GM19397 (cell line): ENCODE results near the gene TGOLN2.

ENCODE experiments used
- ATAC-seq: cut with Tn5 transposase; IDR thresholded peaks from one replicate; pipeline ENCODE4 v1.9.1; 2021; ENCODE audit warnings: mild to moderate bottlenecking, moderate library complexity; ENCODE audit not compliant: unreplicated experiment

The TGOLN2 gene

GRCh38 chr2:85309699-85310321 lies 18.0 kb downstream of the TGOLN2 start:
- ATAC-seq, result no peak

- no peak for ATAC-seq
Measured at GRCh38 chr2:85308896-85309555, 18.8 kb downstream of the TGOLN2 start.

- no peak for ATAC-seq
Measured at GRCh38 chr2:85308201-85308600, 19.6 kb downstream of the TGOLN2 start.

- ATAC-seq, result no peak
Measured at GRCh38 chr2:85307527-85307897, 20.3 kb downstream of the TGOLN2 start.

GRCh38 chr2:85303780-85304531 lies 23.8 kb downstream of the TGOLN2 start:
- ATAC-seq, result no peak

- no peak for ATAC-seq
Measured at GRCh38 chr2:85302121-85302520, 25.7 kb downstream of the TGOLN2 start.

- no peak for ATAC-seq
Measured at GRCh38 chr2:85291425-85292023, 36.3 kb downstream of the TGOLN2 start.

- ATAC-seq, result no peak
Measured at GRCh38 chr2:85288244-85288725, 39.5 kb downstream of the TGOLN2 start.

- no peak for ATAC-seq
Measured at GRCh38 chr2:85287721-85288120, 40.1 kb downstream of the TGOLN2 start.

GRCh38 chr2:85286918-85287317 lies 40.9 kb downstream of the TGOLN2 start:
- no peak for ATAC-seq

- no peak for ATAC-seq
Measured at GRCh38 chr2:85283641-85284040, 44.1 kb downstream of the TGOLN2 start.

GRCh38 chr2:85282914-85283313 lies 44.9 kb downstream of the TGOLN2 start:
- ATAC-seq, result no peak

GRCh38 chr2:85281553-85281952 lies 46.2 kb downstream of the TGOLN2 start:
- no peak for ATAC-seq

- ATAC-seq, result no peak
Measured at GRCh38 chr2:85278361-85278760, 49.4 kb downstream of the TGOLN2 start.

GRCh38 chr2:85277416-85278158 lies 50.2 kb downstream of the TGOLN2 start:
- ATAC-seq, result no peak

GRCh38 chr2:85276571-85277118 lies 51.1 kb downstream of the TGOLN2 start:
- no peak for ATAC-seq

- no peak for ATAC-seq
Measured at GRCh38 chr2:85275984-85276540, 51.7 kb downstream of the TGOLN2 start.

GRCh38 chr2:85273738-85274731 lies 53.8 kb downstream of the TGOLN2 start:
- no peak for ATAC-seq

- ATAC-seq, result no peak
Measured at GRCh38 chr2:85272357-85272756, 55.4 kb downstream of the TGOLN2 start.
